Esophagus muscularis mucosa (tissue), 4 donors: ENCODE measurements around the gene TCERG1L. TPM values are rescaled to one million over a fixed set of nuclear protein-coding genes. Genes with fewer than 3 reads are reported as not detected.
"Not testable (repeated sequence)": the region's sequence is repeated elsewhere in the genome, so short reads cannot be mapped to it uniquely, and the experiment has no call there.

Experiments used
- DNase-seq: peaks from one replicate; pipeline ENCODE4 v3.0.0-alpha.2; 2017; ENCODE audit errors: extremely low spot score
- H3K27ac ChIP-seq, 4 donors: fragments of 200-600 bp; sonication (generic); replicated peaks in 1 of 4; 1 replicate in 3 of 4; 2 replicates in 1 of 4; pipeline ENCODE4 v1.5.1; 2016 to 2019; ENCODE audit warnings: mild to moderate bottlenecking in 1 of 4
- H3K27me3 ChIP-seq, 4 donors: fragments of 200-600 bp; sonication (generic); one replicate each; pipeline versions ENCODE4 v1.5.1 to v1.6.0; 2016 to 2019
- H3K36me3 ChIP-seq, 4 donors: fragments of 200-600 bp; sonication (generic); one replicate each; pipeline ENCODE4 v1.5.1; 2016 to 2019
- H3K4me1 ChIP-seq, 4 donors: fragments of 200-600 bp; sonication (generic); one replicate each; pipeline ENCODE4 v1.5.1; 2016 to 2019
- H3K4me3 ChIP-seq, 4 donors: fragments of 200-600 bp; sonication (generic); 1 replicate in 2 of 4; 2 replicates in 2 of 4; pipeline ENCODE4 v1.5.1; 2016 to 2019; ENCODE audit warnings: mild to moderate bottlenecking in 4 of 4, moderate library complexity in 1 of 4
- H3K9me3 ChIP-seq, 4 donors: fragments of 200-600 bp; sonication (generic); 1 replicate in 3 of 4; 2 replicates in 1 of 4; pipeline ENCODE4 v1.5.1; 2016 to 2019
- CTCF ChIP-seq, 3 experiments: fragments of 200-600 bp in 2 of 3; fragments of 450-650 bp in 1 of 3; sonication (generic) in 2 of 3; IDR thresholded peaks; one replicate each; pipeline ENCODE4 v1.5.1; 2017 to 2019; ENCODE audit warnings: antibody characterized with exemption in 3 of 3, mild to moderate bottlenecking in 2 of 3, moderate library complexity in 1 of 3
- EP300 ChIP-seq: sonication (generic); formaldehyde crosslinking; IDR thresholded peaks from one replicate; pipeline ENCODE4 v1.6.1; 2017; ENCODE audit warnings: antibody characterized with exemption
- POLR2A ChIP-seq: fragments of 450-650 bp; IDR thresholded peaks from one replicate; pipeline ENCODE4 v1.6.1; 2017; ENCODE audit warnings: antibody characterized with exemption, moderate library complexity, mild to moderate bottlenecking, low read depth
- POLR2AphosphoS5 ChIP-seq, 2 donors: sonication (generic); formaldehyde crosslinking; IDR thresholded peaks; one replicate each; pipeline ENCODE4 v1.6.1; 2017; ENCODE audit warnings: antibody characterized with exemption in 2 of 2
- WGBS: methylation state at CpG from one replicate; pipeline ENCODE4 v1.1.5; 2018; 5-methylcytosine and 5-hydroxymethylcytosine counted together
- intact Hi-C: fragments of 100-400 bp; cut with DNase I; formaldehyde crosslinking; loops from one replicate; pipeline ENCODE4 v1.15.1; 2023
- total RNA-seq, 4 donors: library from RNA; depleted of rRNA; stranded (reverse); fragments of >200 nt; gene quantifications; one replicate each; pipeline versions ENCODE4 v1.1.0 to v1.2.1, GENCODE V29; 2016

TCERG1L gene
- total RNA-seq, 4 donors from 2014 or later, result not detected

- no peak for DNase-seq
- Histone ChIP-seq H3K36me3 (no peaks in the 10 kb centered on the region), H3K9me3 (peaks cover 0 to 22% (median 17%) of the 10 kb centered on the region in 4 donors), H3K27me3 (peaks cover 0 to 43% (median 1%) of the 10 kb centered on the region in 4 donors), H3K4me1 (no peaks in the 10 kb centered on the region), H3K4me3 (no peak overlapping the region), H3K27ac (no peak overlapping the region)
- 88% methylated on average over 17 of the region's 17 CpGs for WGBS
- TF ChIP-seq EP300 (no peak), POLR2A (no peak), POLR2AphosphoS5 (IDR thresholded peaks at IDR 0.05) (no peak), CTCF (IDR thresholded peaks at IDR 0.05) (no peak)
- intact Hi-C loops, result no loop called here
Observed at GRCh38 chr10:131154306-131155025, 157.1 kb downstream of the TCERG1L start.

GRCh38 chr10:131152456-131152855, 159.1 kb downstream of the TCERG1L start:
- H3K4me1 ChIP-seq, intact Hi-C loops, H3K36me3 ChIP-seq, H3K27ac ChIP-seq, H3K4me3 ChIP-seq, DNase-seq: not testable (repeated sequence)
- Histone ChIP-seq H3K9me3 (peaks cover 0 to 22% (median 17%) of the 10 kb centered on the region in 4 donors), H3K27me3 (peaks cover 0 to 36% (median 0%) of the 10 kb centered on the region in 4 donors)

- no peak for DNase-seq
- 67% methylated on average over 2 of the region's 4 CpGs for WGBS
- intact Hi-C loops, result no loop called here
Observed at GRCh38 chr10:131150126-131150525, 161.4 kb downstream of the TCERG1L start.

GRCh38 chr10:131149586-131149985, 161.9 kb downstream of the TCERG1L start:
- H3K4me3 ChIP-seq, result no peak overlapping the region
- intact Hi-C loops, result no loop called here
- TF ChIP-seq POLR2AphosphoS5 (IDR thresholded peaks at IDR 0.05) (no peak), EP300 (no peak), CTCF (IDR thresholded peaks at IDR 0.05) (no peak)
- H3K27me3 ChIP-seq, result peaks cover 0 to 35% (median 0%) of the 10 kb centered on the region in 4 donors
- no peaks in the 10 kb centered on the region for H3K36me3 ChIP-seq
- no peaks in the 10 kb centered on the region for H3K4me1 ChIP-seq
- DNase-seq, result no peak
- H3K9me3 ChIP-seq, result peaks cover 0 to 22% (median 17%) of the 10 kb centered on the region in 4 donors
- WGBS, result 76% methylated on average over 10 of the region's 10 CpGs
- no peak overlapping the region for H3K27ac ChIP-seq

More at GRCh38 chr10:131150126-131150525, 161.4 kb downstream of the TCERG1L start:
- Histone ChIP-seq H3K4me1 (no peaks in the 10 kb centered on the region), H3K9me3 (peaks cover 0 to 22% (median 17%) of the 10 kb centered on the region in 4 donors), H3K27me3 (peaks cover 0 to 41% (median 0%) of the 10 kb centered on the region in 4 donors), H3K4me3 (no peak overlapping the region), H3K27ac (no peak overlapping the region), H3K36me3 (no peaks in the 10 kb centered on the region)
- TF ChIP-seq POLR2A (no peak), POLR2AphosphoS5 (IDR thresholded peaks at IDR 0.05) (no peak)

GRCh38 chr10:131149111-131149510, 162.4 kb downstream of the TCERG1L start:
- WGBS, result 88% methylated on average over 1 of the region's 3 CpGs
- no peaks in the 10 kb centered on the region for H3K4me1 ChIP-seq
- H3K9me3 ChIP-seq, result peaks cover 0 to 22% (median 17%) of the 10 kb centered on the region in 4 donors
- H3K36me3 ChIP-seq, result no peaks in the 10 kb centered on the region
- intact Hi-C loops, result no loop called here
- peaks cover 0 to 31% (median 0%) of the 10 kb centered on the region in 4 donors for H3K27me3 ChIP-seq
- no peak overlapping the region for H3K4me3 ChIP-seq
- TF ChIP-seq POLR2AphosphoS5 (IDR thresholded peaks at IDR 0.05) (no peak), EP300 (no peak), CTCF (IDR thresholded peaks at IDR 0.05) (no peak), POLR2A (no peak)
- no peak overlapping the region for H3K27ac ChIP-seq
- DNase-seq, result no peak
